ENCODE measurements around the gene MGMT. TPM values are rescaled to one million over a fixed set of nuclear protein-coding genes. Genes with fewer than 3 reads are reported as not detected.

Gene MGMT
- total and polyA plus RNA-seq, 2 donors (not counting 3 experiments of a cell fraction or from before 2014, with no cell fraction given) = 15.0 to 15.2 TPM

- intact Hi-C loops (cut with micrococcal nuclease) = no loop called here
- Histone ChIP-seq H3K79me2 (ENCODE audit: control insufficient read depth, insufficient read depth, low read length) (no peaks in the 10 kb centered on the region), H3K4me1 (ENCODE audit: control insufficient read depth, extremely low read depth, insufficient read depth, low read length) (no peaks in the 10 kb centered on the region), H3K9me1 (replicated peaks; ENCODE audit: control insufficient read depth, extremely low read depth, insufficient read depth, low read length) (no peaks in the 10 kb centered on the region), H3K9ac (replicated peaks; ENCODE audit: extremely low read depth, insufficient read depth, low read length) (no peak overlapping the region), H2AFZ (ENCODE audit: low read depth, low read length) (no peak overlapping the region), H3K27me3 (ENCODE audit: control insufficient read depth in 2 of 2, insufficient read depth in 2 of 2, low read length in 2 of 2) (no peaks in the 10 kb centered on the region), H4K20me1 (replicated peaks; ENCODE audit: control insufficient read depth, extremely low read depth, insufficient read depth, low read length) (no peaks in the 10 kb centered on the region), H3K4me3 (replicated peaks in 1 of 3; ENCODE audit: insufficient read depth in 1 of 3, low read depth in 1 of 3, low read length in 3 of 3) (no peak overlapping the region), H3K4me2 (ENCODE audit: insufficient read depth, low read length) (no peak overlapping the region), H3K27ac (ENCODE audit: insufficient read depth, low read depth, low read length) (no peak overlapping the region), H3K36me3 (ENCODE audit: control insufficient read depth in 2 of 2, extremely low read depth in 1 of 2, insufficient read depth in 2 of 2, low read length in 2 of 2) (no peaks in the 10 kb centered on the region), H3K9me3 (replicated peaks; ENCODE audit: control insufficient read depth, insufficient read depth, low read length) (no peaks in the 10 kb centered on the region)
- dilution Hi-C loops (cut with MboI; ENCODE audit: extremely low pct_ligation_motif_present, low sequenced_read_pairs) = no loop called here
- no TSS peak for BruUV-seq (replicated peaks)
- DNase-seq (ENCODE audit: low read depth, low spot score) = no peak
- POLR2A ChIA-PET = no interaction called here
- CTCF ChIA-PET = no interaction called here
- FAIRE-seq = no peak
- TF ChIP-seq MAX (IDR thresholded peaks at IDR 0.05; ENCODE audit: insufficient read depth, insufficient read length) = no peak
- no peak for TF ChIP-seq GATA2 (IDR thresholded peaks at IDR 0.05; ENCODE audit: insufficient read depth, insufficient read length, low read depth, low read length)
- no peak for TF ChIP-seq POLR2AphosphoS5 (IDR thresholded peaks at IDR 0.05; ENCODE audit: insufficient read depth, low read depth, low read length)
- TF ChIP-seq JUN (IDR thresholded peaks at IDR 0.05; ENCODE audit: borderline replicate concordance, insufficient read depth, insufficient read length, low read depth) = no peak
- no peak for TF ChIP-seq FOS (IDR thresholded peaks at IDR 0.05; ENCODE audit: borderline replicate concordance, insufficient read depth, low read length)
- no peak for TF ChIP-seq CTCF (IDR thresholded peaks at IDR 0.05; ENCODE audit: extremely low read depth in 1 of 2, insufficient read depth in 1 of 2, low read depth in 1 of 2, low read length in 2 of 2)
- no peak for TF ChIP-seq MYC (IDR thresholded peaks at IDR 0.05; ENCODE audit: low read depth, low read length)
- no peak for TF ChIP-seq POLR2A (IDR thresholded peaks at IDR 0.05; ENCODE audit: low read depth, low read length)
- TF ChIP-seq EZH2 (IDR thresholded peaks at IDR 0.05; ENCODE audit: borderline replicate concordance, low read depth, low read length, severe bottlenecking) = no peak
Measured at GRCh38 chr10:129556316-129556715, 89.3 kb downstream of the MGMT start.
